GM18499 (cell line): Measurements from ENCODE around the gene DAZAP2.

Experiments
- ATAC-seq: cut with Tn5 transposase; IDR thresholded peaks from one replicate; pipeline ENCODE4 v1.9.1; 2021; ENCODE audit warnings: moderate number of reproducible peaks; ENCODE audit not compliant: insufficient read depth, unreplicated experiment

DAZAP2 gene

GRCh38 chr12:51238510-51239334 is at the start of gene DAZAP2:
TSS of gene DAZAP2 (plus strand) at chr12:51238826. CDS start at chr12:51238908, 82 bp downstream.
- peak; percentile 73 for ATAC-seq

- no peak for ATAC-seq
Measured at GRCh38 chr12:51189790-51190355, 48.8 kb upstream of the DAZAP2 start.

GRCh38 chr12:51190820-51191219 is 47.8 kb upstream of the DAZAP2 start:
- ATAC-seq = no peak

- no peak for ATAC-seq
Measured at GRCh38 chr12:51191516-51192283, 46.9 kb upstream of the DAZAP2 start.

DNA sequence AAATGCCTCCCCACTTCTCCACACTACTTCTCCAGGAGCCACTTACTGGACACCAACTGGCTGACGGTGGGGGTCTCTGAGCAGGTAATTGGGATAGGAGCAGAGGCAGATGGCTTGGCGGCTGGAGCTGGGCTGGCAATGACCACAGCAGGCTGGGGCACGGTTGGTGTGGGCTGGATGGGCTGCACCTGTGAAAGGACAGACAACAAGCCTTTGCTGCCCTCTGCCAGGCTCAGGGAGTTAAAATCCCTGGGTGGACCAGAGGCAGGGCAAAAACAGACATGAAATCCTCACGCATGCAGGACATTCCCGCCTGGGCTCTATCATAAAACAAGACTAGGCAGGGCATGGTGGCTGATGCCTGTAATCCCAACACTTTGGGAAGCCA is 46.3 kb upstream of the DAZAP2 start:
- no peak for ATAC-seq

GRCh38 chr12:51195841-51196240 is 42.8 kb upstream of the DAZAP2 start:
- ATAC-seq = no peak

DNA sequence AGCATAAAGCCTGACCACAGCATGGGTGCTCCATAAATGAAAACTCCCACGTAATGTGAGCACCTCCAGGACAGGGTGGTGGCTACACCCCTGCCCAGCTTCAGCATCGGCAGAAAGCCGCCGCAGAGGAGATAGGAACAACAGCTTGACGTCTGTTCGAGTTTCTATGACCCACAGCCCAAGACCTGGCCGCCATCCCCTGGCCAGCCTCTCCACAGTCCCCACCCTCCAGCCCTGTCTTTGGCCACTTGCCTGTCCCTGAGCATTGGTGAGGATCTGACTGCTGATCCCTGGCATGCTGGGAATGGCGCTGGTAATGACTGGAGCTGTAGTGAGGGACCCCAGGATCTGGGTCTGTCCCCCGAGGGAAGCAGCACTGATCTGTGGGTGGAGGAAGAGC is 42.1 kb upstream of the DAZAP2 start:
- no peak for ATAC-seq

- no peak for ATAC-seq
Measured at GRCh38 chr12:51197736-51198567, 40.7 kb upstream of the DAZAP2 start.

DNA sequence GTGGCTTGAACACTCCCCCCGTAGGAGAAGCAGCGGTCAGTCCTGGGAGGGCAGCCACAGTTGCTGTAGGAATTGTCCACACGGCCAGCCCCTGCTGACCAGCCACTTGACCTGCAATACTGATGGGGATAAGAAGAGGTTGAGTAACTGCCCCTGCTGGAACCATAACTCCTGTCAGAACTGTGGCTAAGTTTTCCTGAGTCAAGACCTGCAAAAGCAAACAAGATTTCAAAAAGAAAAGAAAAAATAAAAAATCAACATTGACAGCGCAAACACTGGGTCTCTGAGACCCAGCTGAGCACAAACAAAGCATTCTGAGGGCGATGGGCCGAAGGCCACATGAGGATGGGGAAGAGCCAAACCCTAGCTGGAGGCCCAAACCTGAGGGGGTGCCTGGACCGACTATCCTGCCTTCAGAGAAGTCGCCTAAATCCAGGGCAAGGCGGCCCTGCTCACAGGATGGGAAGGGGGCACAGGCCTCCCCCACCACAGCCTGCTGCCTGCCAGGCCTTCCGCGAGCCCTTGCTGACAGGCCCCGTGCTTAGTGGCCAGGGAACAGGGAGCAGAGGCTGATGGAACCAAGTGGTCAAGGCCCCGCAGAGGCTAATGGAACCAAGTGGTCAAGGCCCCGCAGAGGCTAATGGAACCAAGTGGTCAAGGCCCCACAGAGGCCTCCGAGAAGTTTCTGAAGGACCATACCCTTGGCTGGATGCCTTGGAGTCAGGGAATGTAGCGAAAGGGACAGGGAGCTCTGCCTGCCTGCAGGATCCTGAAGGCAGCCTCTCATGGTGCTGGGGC is 39.9 kb upstream of the DAZAP2 start:
- no peak for ATAC-seq

GRCh38 chr12:51199366-51199945 is 39.2 kb upstream of the DAZAP2 start:
- no peak for ATAC-seq

- ATAC-seq = no peak
Measured at GRCh38 chr12:51200156-51200555, 38.5 kb upstream of the DAZAP2 start.

DNA sequence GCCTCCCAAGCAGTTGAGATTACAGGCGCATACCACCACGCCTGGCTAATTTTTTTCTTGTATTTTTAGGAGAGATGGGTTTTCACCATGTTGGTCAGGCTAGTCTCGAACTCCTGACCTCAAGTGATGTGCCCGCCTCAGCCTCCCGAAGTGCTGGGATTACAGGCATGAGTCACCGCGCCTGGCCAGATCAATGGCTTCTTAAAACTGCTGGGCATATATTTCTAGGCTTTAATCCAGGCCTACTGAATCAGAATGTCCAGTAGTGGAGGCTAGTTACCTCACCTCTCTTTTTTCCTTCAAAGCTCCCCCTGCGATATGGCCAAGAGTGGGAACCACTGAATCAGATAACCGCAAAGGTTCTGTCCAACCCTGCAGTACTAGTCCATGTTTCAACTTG is 37.8 kb upstream of the DAZAP2 start:
- no peak for ATAC-seq

- ATAC-seq = no peak
Measured at GRCh38 chr12:51202718-51203117, 35.9 kb upstream of the DAZAP2 start.

DNA sequence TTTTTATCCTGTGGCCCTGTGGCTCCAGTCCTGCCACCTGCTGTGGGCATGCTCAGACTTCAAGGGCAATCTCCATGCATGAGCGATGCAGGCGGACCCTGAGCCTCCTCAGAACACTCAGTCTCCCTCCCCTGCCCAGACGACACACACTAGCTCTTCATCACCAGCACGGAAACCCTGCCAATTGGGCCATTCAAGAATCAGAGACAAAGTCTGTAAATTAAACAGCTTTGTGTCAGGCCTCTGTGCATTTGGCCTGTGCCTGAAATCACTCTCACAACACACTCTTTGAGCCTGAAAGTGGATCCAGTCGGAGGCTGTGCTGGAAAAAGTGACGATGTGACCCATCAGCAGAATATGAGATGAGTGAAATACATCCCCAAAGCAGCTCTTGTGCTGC is 33.3 kb upstream of the DAZAP2 start:
- no peak for ATAC-seq

- ATAC-seq = no peak
Measured at GRCh38 chr12:51208016-51208660, 30.5 kb upstream of the DAZAP2 start.

DNA sequence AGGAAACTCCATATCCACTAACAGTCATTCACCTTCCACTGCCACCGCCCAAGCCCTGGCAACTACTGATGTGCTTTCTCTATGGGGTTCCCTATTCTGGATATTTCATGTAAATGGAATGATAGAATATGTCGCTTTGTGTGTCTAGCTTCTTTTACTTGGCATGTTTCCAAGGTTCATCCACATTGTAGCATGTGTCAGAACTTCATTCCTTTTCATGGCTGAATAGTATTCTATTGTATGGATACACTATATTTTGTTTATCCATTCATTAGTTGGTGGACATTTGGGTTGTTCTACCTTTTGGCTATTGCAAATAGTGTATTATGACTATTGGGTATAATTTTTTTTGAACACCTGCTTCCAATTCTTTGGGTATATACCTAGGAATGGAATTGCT is 29.4 kb upstream of the DAZAP2 start:
- ATAC-seq = no peak

GRCh38 chr12:51210690-51211395 is 27.8 kb upstream of the DAZAP2 start:
- ATAC-seq = no peak

- ATAC-seq = no peak
Measured at GRCh38 chr12:51214895-51215294, 23.7 kb upstream of the DAZAP2 start.
